Activated T-cell treated with anti-CD3 and anti-CD28 coated beads for 48 hours (primary cell): ENCODE measurements around the gene MED12L.
"Not testable (repeated sequence)": the region's sequence is repeated elsewhere in the genome, so short reads cannot be mapped to it uniquely, and the experiment has no call there.

Experiments
- DNase-seq: peaks from one replicate; pipeline ENCODE4 v3.0.0-alpha.2; 2020; ENCODE audit warnings: low read depth

Gene MED12L

GRCh38 chr3:151236736-151237135 is 151.3 kb downstream of the MED12L start:
- no peak for DNase-seq

- not testable (repeated sequence) for DNase-seq
Measured at GRCh38 chr3:151242006-151242405, 156.5 kb downstream of the MED12L start.

DNA sequence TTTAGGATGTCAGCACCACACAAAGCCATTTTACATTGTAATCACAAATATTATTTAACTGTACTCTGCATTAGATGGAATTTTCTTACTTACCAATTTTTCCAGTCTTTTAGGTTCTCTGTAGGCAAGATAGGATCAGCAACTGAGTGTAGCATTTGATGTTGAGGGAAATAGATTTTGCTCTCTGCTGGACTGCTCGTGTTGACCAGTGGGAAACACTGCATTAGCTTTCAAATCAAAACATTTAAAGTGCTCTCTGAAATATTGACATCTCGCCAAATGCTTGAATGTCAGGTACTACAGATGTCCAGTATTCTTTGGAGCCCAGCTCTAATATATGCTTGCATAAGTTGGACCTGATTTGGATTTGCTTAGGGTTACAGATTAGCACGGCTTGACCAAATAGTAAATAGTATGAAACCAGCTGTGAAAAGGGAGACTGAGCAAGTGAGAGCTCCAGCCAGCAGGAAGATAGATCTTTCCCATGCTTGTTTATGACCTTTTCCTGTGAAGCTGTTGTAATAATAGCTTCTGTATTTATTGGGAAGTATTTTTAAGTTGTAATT is 163.4 kb downstream of the MED12L start:
- DNase-seq, result no peak

DNA sequence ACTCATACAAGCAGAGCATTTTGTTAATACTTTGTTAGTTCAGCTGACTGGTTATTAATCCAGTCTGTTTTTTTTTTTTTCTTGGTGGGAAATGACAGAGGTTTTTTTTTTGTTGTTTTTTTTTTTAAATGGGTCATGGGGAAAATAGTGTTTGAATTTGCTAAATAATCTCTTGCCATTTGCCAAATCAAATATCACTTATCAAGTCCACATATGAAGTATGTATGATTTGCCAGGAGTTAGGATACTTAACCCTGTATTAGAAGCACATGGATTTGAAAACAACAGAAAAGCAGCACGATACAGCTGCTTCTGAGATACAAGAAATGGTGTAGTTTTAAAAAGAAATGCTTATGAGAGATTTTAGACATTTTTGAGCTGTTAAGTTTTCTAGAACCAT is 171.3 kb downstream of the MED12L start:
- DNase-seq, result no peak

GRCh38 chr3:151259664-151260063 is 174.2 kb downstream of the MED12L start:
- no peak for DNase-seq

DNA sequence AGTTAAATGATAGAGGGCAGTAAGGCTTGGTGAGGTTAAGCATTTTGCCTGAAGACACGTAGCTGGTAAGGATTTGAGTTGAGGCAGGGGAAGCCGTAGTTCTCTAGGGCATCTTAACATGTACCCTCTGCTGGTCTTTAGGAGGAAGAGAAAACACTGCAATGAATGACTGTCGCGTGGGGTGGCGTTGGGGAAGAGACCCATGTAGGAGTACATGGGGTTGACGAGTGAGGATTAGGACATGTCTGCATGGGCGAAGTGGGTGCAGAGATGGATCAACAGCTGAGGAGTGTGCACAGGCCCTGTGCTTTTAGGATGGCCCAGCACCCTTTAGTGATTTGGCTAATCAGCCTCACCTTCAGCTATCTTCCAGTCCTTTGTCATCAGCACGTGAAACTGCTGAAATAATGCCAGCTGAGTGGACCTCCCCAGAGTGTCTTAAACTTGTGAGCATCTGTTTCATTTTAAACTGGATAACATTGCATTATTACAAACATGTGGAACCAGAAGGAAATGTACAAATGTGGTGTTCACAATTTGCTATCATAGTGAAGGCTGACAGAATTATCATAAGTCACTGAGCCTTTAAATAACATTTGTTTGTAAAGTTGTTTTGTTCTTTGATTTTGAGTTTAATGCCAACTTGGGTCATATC is 177.5 kb downstream of the MED12L start:
- no peak for DNase-seq

DNA sequence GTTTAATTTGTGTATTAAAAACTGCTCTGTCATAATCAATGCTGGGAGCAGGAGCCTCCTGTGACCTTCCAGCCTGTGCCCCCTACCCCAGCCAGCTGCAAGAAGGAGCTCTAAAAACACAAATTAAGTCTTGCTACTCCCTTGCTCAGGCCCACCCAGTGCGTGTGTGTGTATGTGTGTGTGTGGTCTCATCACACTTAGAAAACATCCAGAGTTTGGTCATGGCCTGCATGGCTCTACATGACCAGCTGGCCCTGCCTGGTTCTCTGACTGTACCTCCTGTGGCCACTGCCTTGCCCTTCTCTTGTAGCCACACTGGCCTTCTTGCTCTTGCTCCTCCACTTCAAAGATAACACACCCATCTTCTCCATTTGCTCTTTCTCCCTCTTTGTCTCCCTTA is 179.1 kb downstream of the MED12L start:
- no peak for DNase-seq

- DNase-seq, result no peak
Measured at GRCh38 chr3:151265166-151265565, 179.7 kb downstream of the MED12L start.

DNA sequence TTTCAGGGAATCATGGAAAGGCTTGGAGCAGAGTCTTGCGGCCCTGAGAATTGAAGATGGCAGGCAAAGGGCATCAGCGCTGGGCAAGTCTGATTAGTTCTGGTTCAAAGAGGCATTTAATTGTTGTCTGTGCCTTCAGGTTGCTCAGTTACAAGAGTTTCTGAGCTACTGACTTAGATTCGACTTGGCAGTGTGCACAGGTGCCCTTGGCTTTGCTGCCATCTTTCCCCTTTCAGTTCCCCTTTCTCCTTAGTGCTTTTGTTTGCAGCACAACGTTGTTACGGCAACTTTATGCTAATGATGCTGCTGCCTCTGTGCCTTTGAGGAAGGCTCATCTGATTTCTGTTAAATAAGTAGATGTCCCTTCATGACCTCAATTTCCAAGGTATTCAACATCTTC is 180.4 kb downstream of the MED12L start:
- no peak for DNase-seq

DNA sequence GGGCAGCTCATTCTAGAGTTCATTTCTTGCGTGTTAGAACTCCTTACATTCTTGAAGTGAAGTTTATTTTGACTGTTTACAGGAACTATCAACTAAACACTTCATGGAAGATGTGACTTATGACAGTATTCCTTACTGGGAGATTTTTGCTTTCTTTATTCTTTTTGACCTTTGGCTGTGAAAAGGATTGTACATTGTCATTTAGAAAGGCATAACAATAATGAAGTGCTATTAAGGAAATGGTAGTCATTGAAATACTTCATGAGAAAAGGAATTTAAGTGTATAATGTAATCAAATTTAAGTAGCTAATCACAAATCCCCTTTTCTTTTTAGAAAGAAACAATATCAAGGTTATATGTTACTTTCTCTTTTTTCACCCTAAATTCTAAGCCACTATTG is 181.6 kb downstream of the MED12L start:
- DNase-seq, result no peak

GRCh38 chr3:151268267-151269235 is 183.1 kb downstream of the MED12L start:
- no peak for DNase-seq

DNA sequence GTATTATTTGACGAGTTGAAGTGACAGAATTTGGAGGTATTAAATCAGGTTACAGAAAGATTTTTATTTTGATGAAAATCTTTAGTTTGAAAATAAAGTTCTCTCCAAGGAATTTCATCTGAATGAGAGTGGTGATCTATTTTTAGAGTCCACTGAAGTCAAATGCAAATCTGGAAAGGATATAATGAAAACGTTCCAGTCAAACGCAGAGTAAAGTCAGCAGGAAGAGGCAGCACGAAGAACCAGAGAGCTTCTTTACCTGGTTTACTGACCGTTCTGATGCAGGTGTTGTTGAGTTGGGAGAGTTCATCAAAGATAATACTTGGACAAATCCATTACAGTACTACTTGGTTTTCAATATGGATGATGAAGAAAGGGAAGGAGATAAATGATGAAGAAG is 184.2 kb downstream of the MED12L start:
- no peak for DNase-seq

DNA sequence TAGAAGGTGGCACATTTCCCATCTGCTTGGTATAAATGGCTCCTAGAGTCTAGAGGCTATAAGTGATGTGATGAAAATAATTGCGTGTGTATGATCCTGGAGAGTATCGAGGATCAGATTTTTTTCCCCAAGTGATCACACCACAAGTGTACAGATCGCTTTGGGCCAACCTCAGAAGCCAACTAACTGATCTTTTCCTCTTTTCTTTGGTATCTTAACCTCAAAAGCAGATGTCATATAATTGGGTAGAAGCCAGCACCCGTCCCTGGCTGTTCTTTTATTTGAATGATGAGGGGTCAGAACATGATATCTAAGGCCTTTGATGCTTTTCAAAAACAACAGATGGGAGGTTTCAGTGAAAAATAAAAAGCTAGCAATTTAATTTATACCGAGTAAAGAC is 189.6 kb downstream of the MED12L start:
- DNase-seq, result no peak

DNA sequence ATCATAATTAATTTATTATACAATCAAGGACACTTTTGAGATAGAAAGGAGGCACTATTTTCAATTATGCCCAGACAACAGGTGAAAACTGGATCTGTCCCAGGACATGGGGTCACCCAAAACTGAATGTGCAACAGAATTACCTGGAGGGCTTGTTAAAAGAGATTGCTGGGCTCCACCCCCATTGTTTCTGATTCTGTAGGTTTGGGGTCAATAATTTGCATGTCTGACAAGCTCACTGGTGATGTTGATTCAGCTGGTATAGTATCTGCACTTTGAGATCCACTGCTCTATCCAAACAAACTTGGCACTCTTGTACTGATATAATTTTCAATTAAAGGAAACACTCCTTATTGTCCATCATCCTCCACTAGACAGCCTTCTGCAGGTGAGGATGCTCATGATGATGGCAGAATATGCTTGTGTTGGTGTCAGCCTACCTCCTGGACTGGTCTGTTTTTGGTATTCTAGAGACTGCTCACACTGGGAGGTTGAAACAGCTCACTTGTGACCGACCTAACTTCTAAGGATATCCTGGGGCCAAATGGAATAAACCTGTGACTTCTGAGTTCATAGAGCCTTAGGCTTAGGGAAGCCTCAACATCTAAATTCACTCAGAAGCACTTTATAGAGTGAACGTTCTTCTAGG is 190.7 kb downstream of the MED12L start:
- no peak for DNase-seq

- no peak for DNase-seq
Measured at GRCh38 chr3:151276687-151277042, 191.2 kb downstream of the MED12L start.

DNA sequence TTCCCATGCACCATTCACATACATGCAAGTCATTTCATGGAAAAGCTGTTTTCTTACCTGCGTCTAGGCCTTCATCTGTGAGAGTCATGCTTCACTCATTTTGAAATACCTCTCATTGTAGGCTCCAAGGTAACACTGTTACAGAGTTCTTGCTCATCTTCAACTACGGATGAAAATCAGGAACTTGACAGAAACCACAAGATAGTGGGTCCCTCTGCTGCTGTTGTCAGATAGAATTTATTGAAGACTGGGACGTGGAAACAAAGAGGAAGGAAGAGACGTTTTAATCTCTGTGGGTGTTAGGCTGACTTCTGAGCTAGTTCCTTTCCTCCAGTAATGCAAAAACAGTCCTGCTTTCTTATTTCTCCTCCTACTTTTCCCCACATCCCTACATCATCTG is 192.8 kb downstream of the MED12L start, which contains the start of gene P2RY14:
Gene P2RY14 (minus strand): TSS at position 313 of the 400 bp plus-strand sequence. CDS start 64,226 bp downstream, outside the sequence.
- DNase-seq, result no peak

- no peak for DNase-seq
Measured at GRCh38 chr3:151281671-151282324, 196.3 kb downstream of the MED12L start.

- no peak for DNase-seq
Measured at GRCh38 chr3:151282921-151283320, 197.5 kb downstream of the MED12L start.

DNA sequence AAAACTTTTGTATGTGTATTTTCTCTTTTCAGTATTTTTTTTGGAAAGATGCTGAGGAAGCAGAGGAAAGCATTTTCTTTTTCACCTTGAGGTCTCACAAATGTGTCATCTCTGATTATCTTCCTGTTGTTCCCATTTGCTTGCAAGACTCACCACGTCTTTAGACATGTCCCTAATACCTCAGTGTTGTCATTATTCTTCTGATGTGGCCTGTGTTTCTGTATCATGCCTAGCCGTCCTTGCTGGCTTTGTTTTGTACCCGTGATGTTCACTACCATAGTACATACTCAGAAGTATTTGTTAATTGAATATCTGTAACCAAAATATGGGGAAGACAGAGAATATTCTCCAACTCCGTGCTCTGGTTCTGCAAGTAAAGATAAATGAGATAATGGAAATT is 197.9 kb downstream of the MED12L start:
- no peak for DNase-seq

DNA sequence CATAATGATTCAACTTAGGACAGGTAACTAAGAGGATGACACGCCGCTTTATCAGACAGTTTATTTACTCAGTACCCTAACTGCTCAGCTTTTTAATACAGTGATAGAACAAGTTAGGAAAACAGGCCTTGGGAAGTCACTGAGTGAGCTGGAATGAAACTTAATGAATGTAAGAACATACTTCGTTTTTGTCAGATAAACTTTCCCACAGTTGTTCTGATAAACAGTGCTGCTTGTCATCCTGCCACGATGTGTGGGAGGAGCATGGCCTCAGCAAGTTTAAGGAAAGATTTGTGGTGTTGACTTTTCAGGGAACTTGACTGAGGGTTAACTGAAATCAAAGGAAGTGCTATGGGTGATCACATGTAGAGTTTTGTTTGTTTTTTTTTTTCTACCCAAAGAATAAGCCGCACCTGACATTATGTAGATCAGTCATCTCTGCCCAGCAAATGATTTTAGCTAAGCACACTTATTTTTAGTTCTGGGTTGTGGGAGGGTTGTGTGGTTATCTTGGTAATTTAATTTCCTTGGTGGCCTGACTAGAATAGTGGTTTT is 198.5 kb downstream of the MED12L start:
- DNase-seq, result no peak

DNA sequence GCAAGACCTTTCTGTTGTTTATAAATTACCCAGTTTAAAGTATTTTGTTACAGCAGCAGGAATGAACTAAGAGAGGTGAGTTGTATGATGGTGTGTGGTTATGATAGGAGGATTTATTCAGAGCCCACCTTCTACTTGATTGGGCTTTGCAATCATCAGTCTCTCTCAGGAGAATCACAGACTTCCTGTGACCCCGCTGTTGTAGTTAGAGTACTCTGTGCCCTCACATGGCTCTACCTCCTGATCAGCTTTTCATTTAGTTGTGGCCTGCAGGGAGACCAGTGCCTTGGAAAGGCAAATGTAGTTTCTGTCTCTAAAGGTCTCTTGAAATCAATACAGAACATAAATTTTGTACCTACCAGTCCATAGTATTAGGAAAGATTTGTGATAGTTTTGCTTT is 200.5 kb downstream of the MED12L start:
- no peak for DNase-seq

- DNase-seq, result no peak
Measured at GRCh38 chr3:151289445-151289844, 204.0 kb downstream of the MED12L start.
